CD14-positive monocyte (primary cell): ENCODE data around the gene NKAIN2. TPM values are rescaled to one million over a fixed set of nuclear protein-coding genes. Genes with fewer than 3 reads are reported as not detected.

Experiments
- DNase-seq, 3 donors: peaks; one replicate each; pipeline ENCODE4 v3.0.0-alpha.2; 2011 to 2022
- H2AFZ ChIP-seq: 2 replicates; pipeline ENCODE4 v1.6.0; 2012; ENCODE audit warnings: mild to moderate bottlenecking, low read depth, low read length, inconsistent platforms; ENCODE audit not compliant: insufficient read depth, poor library complexity, severe bottlenecking
- H3K27ac ChIP-seq, 2 donors: 1 replicate in 1 of 2; 2 replicates in 1 of 2; pipeline ENCODE4 v1.5.1; 2012 to 2013; ENCODE audit warnings: low read length in 2 of 2, control low read depth in 1 of 2, inconsistent platforms in 1 of 2, low read depth in 1 of 2, mild to moderate bottlenecking in 1 of 2
- H3K27me3 ChIP-seq, 2 donors: one replicate each; pipeline versions ENCODE4 v1.6.0 to v1.6.1; 2011 to 2013; ENCODE audit warnings: low read length in 2 of 2; ENCODE audit not compliant: control insufficient read depth in 2 of 2, insufficient read depth in 2 of 2
- H3K36me3 ChIP-seq, 2 donors: replicated peaks in 1 of 2; 1 replicate in 1 of 2; 2 replicates in 1 of 2; pipeline versions ENCODE4 v1.5.1 to v1.6.1; 2012 to 2013; ENCODE audit warnings: low read length in 2 of 2, control low read depth in 1 of 2, inconsistent platforms in 1 of 2, mild to moderate bottlenecking in 1 of 2; ENCODE audit not compliant: insufficient read depth in 2 of 2, control insufficient read depth in 1 of 2
- H3K4me1 ChIP-seq, 2 donors: 1 replicate in 1 of 2; 2 replicates in 1 of 2; pipeline versions ENCODE4 v1.5.1 to v1.6.1; 2012 to 2013; ENCODE audit warnings: low read length in 2 of 2, control low read depth in 1 of 2, inconsistent platforms in 1 of 2, mild to moderate bottlenecking in 1 of 2, moderate library complexity in 1 of 2; ENCODE audit not compliant: insufficient read depth in 2 of 2, control insufficient read depth in 1 of 2
- H3K4me2 ChIP-seq: replicated peaks from 2 replicates; pipeline ENCODE3; 2012; ENCODE audit warnings: low read length, moderate library complexity, mild to moderate bottlenecking; ENCODE audit not compliant: poor library complexity, severe bottlenecking; ENCODE audit errors: extremely low read depth
- H3K4me3 ChIP-seq, 3 experiments: fragments of 200-600 bp in 1 of 3; sonication (generic) in 1 of 3; replicated peaks in 1 of 3; 1 replicate in 2 of 3; 2 replicates in 1 of 3; pipeline ENCODE4 v1.5.1; 2011 to 2013; ENCODE audit warnings: low read length in 3 of 3, mild to moderate bottlenecking in 3 of 3, control low read depth in 2 of 3, low read depth in 2 of 3, inconsistent platforms in 1 of 3, moderate library complexity in 1 of 3
- H3K79me2 ChIP-seq: 2 replicates; pipeline ENCODE4 v1.6.0; 2012; ENCODE audit warnings: mild to moderate bottlenecking, control low read depth, inconsistent platforms, low read length, moderate library complexity; ENCODE audit not compliant: insufficient read depth
- H3K9ac ChIP-seq: 2 replicates; pipeline ENCODE4 v1.6.0; 2017; ENCODE audit warnings: low read length, mild to moderate bottlenecking; ENCODE audit not compliant: insufficient read depth, poor library complexity, severe bottlenecking
- H3K9me3 ChIP-seq, 2 donors: replicated peaks in 1 of 2; 1 replicate in 1 of 2; 2 replicates in 1 of 2; pipeline versions ENCODE4 v1.5.1 to v1.6.1; 2012 to 2013; ENCODE audit warnings: low read length in 2 of 2, control low read depth in 1 of 2; ENCODE audit not compliant: control insufficient read depth in 1 of 2, insufficient read depth in 1 of 2
- H4K20me1 ChIP-seq: 2 replicates; pipeline ENCODE4 v1.6.0; 2012; ENCODE audit warnings: mild to moderate bottlenecking, low read length, control low read depth, moderate library complexity; ENCODE audit not compliant: insufficient read depth
- H3K27ac Mint-ChIP-seq, 7 donors: one replicate each; pipeline ENCODE4 v1.8.0; 2020; ENCODE audit warnings: mild to moderate bottlenecking in 7 of 7, mixed read lengths in 7 of 7, moderate library complexity in 6 of 7, inconsistent platforms in 2 of 7
- H3K27me3 Mint-ChIP-seq, 3 donors: one replicate each; pipeline ENCODE4 v1.8.0; 2021 to 2022; ENCODE audit warnings: low read depth in 3 of 3, mild to moderate bottlenecking in 3 of 3, mixed read lengths in 3 of 3, moderate library complexity in 3 of 3, inconsistent platforms in 1 of 3
- H3K36me3 Mint-ChIP-seq, 2 donors: one replicate each; pipeline ENCODE4 v1.8.0; 2020; ENCODE audit warnings: mixed read lengths in 2 of 2, inconsistent platforms in 1 of 2, mild to moderate bottlenecking in 1 of 2
- H3K4me1 Mint-ChIP-seq: one replicate; pipeline ENCODE4 v1.8.0; 2020; ENCODE audit warnings: mild to moderate bottlenecking, mixed read lengths
- H3K4me3 Mint-ChIP-seq, 2 donors: one replicate each; pipeline ENCODE4 v1.8.0; 2020; ENCODE audit warnings: mild to moderate bottlenecking in 2 of 2, mixed read lengths in 2 of 2, moderate library complexity in 1 of 2
- H3K9me3 Mint-ChIP-seq, 7 donors: one replicate each; pipeline ENCODE4 v1.8.0; 2020 to 2022; ENCODE audit warnings: mixed read lengths in 7 of 7, mild to moderate bottlenecking in 6 of 7, moderate library complexity in 6 of 7, inconsistent platforms in 2 of 7
- WGBS: methylation state at CpG from one replicate; pipeline ENCODE4 v1.1.5; 2013; ENCODE audit warnings: missing lambda C conversion rate; ENCODE audit not compliant: insufficient coverage; 5-methylcytosine and 5-hydroxymethylcytosine counted together
- intact Hi-C, 2 donors: fragments of 100-400 bp; cut with micrococcal nuclease; formaldehyde crosslinking; loops; one replicate each; pipeline versions ENCODE4 v1.15.0 to v1.15.1; 2023
- polyA plus RNA-seq, 3 donors: library from polyadenylated mRNA; depleted of rRNA in 1 of 3; unstranded in 2 of 3; stranded (reverse) in 1 of 3; fragments of 300-500 nt in 2 of 3; fragments of >200 nt in 1 of 3; fragmentation: Illumina TruSeq in 2 of 3; gene quantifications; 1 replicate in 2 of 3; 2 replicates in 1 of 3; pipeline ENCODE4 v1.2.3, GENCODE V29; 2012 to 2021
- TF ChIP-seq, protein P1 (sequence below): fragments of 200-600 bp; IDR thresholded peaks from one replicate; pipeline ENCODE4 v1.8.0; 2022; ENCODE audit warnings: antibody characterized with exemption, mild to moderate bottlenecking

The NKAIN2 gene
- polyA plus RNA-seq, 3 donors: not detected

DNA sequence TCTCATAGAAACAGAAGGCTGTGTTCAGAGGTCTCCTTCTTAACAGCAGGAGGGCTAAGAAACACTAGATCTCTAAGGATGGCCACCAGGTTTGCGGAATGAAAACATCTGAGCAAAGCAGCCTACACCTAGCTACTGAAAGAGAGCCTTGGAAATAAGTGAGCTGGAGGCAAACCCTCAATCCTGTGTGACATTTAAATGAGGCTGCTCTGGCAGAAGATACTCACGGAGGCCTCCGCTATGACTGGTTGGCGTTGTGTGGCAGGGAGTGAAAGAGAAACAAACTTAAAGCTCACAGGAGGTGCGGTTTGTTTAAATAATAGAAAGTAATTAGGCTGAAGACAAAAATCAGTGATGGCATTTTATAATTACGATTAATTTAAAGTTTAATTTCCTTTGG, 996.6 kb downstream of the NKAIN2 start:
- intact Hi-C loops: no loop called here

DNA sequence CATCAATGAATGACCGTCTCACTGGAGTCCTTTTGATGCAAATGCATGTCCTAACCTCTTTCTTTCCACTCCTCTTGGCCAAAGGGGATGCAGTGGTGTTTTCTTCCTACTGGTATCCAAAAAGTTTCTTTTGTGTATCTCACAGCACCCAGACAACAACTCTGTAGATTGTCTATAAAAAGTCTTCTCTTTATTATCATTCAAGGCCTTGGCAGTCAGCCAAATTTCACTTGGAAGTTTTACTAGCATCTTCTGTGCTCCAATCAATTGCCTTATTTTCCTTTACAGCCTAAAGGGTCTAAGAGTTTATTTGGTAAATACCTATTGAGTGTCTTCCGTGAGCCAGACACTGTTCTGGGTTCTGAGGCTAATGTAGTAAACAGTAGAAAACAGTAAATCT, 1008.4 kb downstream of the NKAIN2 start:
- no peak overlapping the region for H3K9ac ChIP-seq
- 100% methylated on average over 1 of the region's 2 CpGs for WGBS
- no peaks in the 10 kb centered on the region for H4K20me1 ChIP-seq
- no peaks in the 10 kb centered on the region for H3K4me1 ChIP-seq
- no peak overlapping the region for H3K4me3 Mint-ChIP-seq
- no peak overlapping the region for H3K27ac Mint-ChIP-seq
- no peak overlapping the region for H3K27ac ChIP-seq
- H3K9me3 ChIP-seq: no peaks in the 10 kb centered on the region
- H3K36me3 Mint-ChIP-seq: no peaks in the 10 kb centered on the region
- intact Hi-C loops: no loop called here
- no peak for DNase-seq
- no peak overlapping the region for H3K4me3 ChIP-seq
- no peak overlapping the region for H3K4me2 ChIP-seq
- TF ChIP-seq, protein P1, sequence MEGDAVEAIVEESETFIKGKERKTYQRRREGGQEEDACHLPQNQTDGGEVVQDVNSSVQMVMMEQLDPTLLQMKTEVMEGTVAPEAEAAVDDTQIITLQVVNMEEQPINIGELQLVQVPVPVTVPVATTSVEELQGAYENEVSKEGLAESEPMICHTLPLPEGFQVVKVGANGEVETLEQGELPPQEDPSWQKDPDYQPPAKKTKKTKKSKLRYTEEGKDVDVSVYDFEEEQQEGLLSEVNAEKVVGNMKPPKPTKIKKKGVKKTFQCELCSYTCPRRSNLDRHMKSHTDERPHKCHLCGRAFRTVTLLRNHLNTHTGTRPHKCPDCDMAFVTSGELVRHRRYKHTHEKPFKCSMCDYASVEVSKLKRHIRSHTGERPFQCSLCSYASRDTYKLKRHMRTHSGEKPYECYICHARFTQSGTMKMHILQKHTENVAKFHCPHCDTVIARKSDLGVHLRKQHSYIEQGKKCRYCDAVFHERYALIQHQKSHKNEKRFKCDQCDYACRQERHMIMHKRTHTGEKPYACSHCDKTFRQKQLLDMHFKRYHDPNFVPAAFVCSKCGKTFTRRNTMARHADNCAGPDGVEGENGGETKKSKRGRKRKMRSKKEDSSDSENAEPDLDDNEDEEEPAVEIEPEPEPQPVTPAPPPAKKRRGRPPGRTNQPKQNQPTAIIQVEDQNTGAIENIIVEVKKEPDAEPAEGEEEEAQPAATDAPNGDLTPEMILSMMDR: no peak
- no peaks in the 10 kb centered on the region for H3K79me2 ChIP-seq
- H3K36me3 ChIP-seq: no peaks in the 10 kb centered on the region
- peaks cover 0 to 1% (median 1%) of the 10 kb centered on the region in 3 donors for H3K27me3 Mint-ChIP-seq
- peaks cover 0 to 4% (median 3%) of the 10 kb centered on the region in 7 donors for H3K9me3 Mint-ChIP-seq
- H2AFZ ChIP-seq: no peak overlapping the region
- H3K27me3 ChIP-seq: no peaks in the 10 kb centered on the region
- H3K4me1 Mint-ChIP-seq: no peaks in the 10 kb centered on the region

More for the DNA sequence above, 996.6 kb downstream of the NKAIN2 start:
- no peak overlapping the region for H3K4me3 ChIP-seq
- Mint-ChIP-seq H3K4me1 (no peaks in the 10 kb centered on the region), H3K36me3 (no peaks in the 10 kb centered on the region), H3K27me3 (peaks cover 0 to 1% (median 0%) of the 10 kb centered on the region in 3 donors), H3K27ac (no peak overlapping the region), H3K4me3 (no peak overlapping the region), H3K9me3 (peaks cover 0 to 8% (median 3%) of the 10 kb centered on the region in 7 donors)
- H2AFZ ChIP-seq: no peak overlapping the region
- H3K27ac ChIP-seq: no peak overlapping the region
- H4K20me1 ChIP-seq: no peaks in the 10 kb centered on the region
- DNase-seq: no peak
- no peaks in the 10 kb centered on the region for H3K9me3 ChIP-seq
- H3K4me2 ChIP-seq: no peak overlapping the region
- H3K9ac ChIP-seq: no peak overlapping the region
- H3K79me2 ChIP-seq: no peaks in the 10 kb centered on the region
- 98% methylated on average over 4 of the region's 6 CpGs for WGBS
- no peaks in the 10 kb centered on the region for H3K4me1 ChIP-seq
- H3K36me3 ChIP-seq: no peaks in the 10 kb centered on the region
- H3K27me3 ChIP-seq: no peaks in the 10 kb centered on the region
- TF ChIP-seq, protein P1: no peak
